Measurements from ENCODE around the gene CPXM1.
"Not testable (repeated sequence)": the region's sequence is repeated elsewhere in the genome, so short reads cannot be mapped to it uniquely, and the experiment has no call there.

- not testable (repeated sequence) for TF ChIP-seq ZNF274 (IDR thresholded peaks at IDR 0.05; ENCODE audit: low read depth, low read length); YY1 (IDR thresholded peaks at IDR 0.05; ENCODE audit: insufficient read depth, insufficient read length)
Measured at GRCh38 chr20:2831206-2831605, 30.8 kb upstream of the CPXM1 start.
